Endodermal cell (in vitro differentiated cells): Measurements from ENCODE around the gene TMEM130. TPM values are rescaled to one million over a fixed set of nuclear protein-coding genes. Genes with fewer than 3 reads are reported as not detected.
A peak's percentile ranks its signal among the peaks of the same experiment; 100 is the strongest.

Experiments
- DNase-seq: peaks from one replicate; pipeline ENCODE4 v3.0.0-alpha.2; 2017
- H3K27ac ChIP-seq: 2 replicates; pipeline ENCODE4 v1.5.1; 2013; ENCODE audit warnings: mild to moderate bottlenecking, low read depth, low read length, moderate library complexity
- H3K27me3 ChIP-seq: 2 replicates; pipeline ENCODE4 v1.6.1; 2013; ENCODE audit warnings: mild to moderate bottlenecking, low read length, moderate library complexity; ENCODE audit not compliant: insufficient read depth, control insufficient read depth, poor library complexity, severe bottlenecking
- H3K36me3 ChIP-seq: 2 replicates; pipeline ENCODE4 v1.7.0; 2013; ENCODE audit warnings: mild to moderate bottlenecking, low read length, moderate library complexity; ENCODE audit not compliant: control insufficient read depth, insufficient read depth
- H3K4me1 ChIP-seq: one replicate; pipeline ENCODE4 v1.7.0; 2013; ENCODE audit warnings: low read length; ENCODE audit not compliant: control insufficient read depth, insufficient read depth
- H3K4me3 ChIP-seq: 2 replicates; pipeline ENCODE4 v1.5.1; 2013; ENCODE audit warnings: mild to moderate bottlenecking, low read length, moderate library complexity
- H3K9ac ChIP-seq: 2 replicates; pipeline ENCODE4 v1.6.1; 2013; ENCODE audit warnings: mild to moderate bottlenecking, low read length, moderate library complexity; ENCODE audit not compliant: poor library complexity, severe bottlenecking; ENCODE audit errors: extremely low read depth
- H3K9me3 ChIP-seq: 2 replicates; pipeline ENCODE4 v1.6.1; 2013; ENCODE audit warnings: mild to moderate bottlenecking, low read length, moderate library complexity; ENCODE audit not compliant: control insufficient read depth
- H3K27ac Mint-ChIP-seq: 2 replicates; pipeline ENCODE4 v1.8.0; 2020; ENCODE audit warnings: mixed read lengths
- H3K27me3 Mint-ChIP-seq: 2 replicates; pipeline ENCODE4 v1.8.0; 2021; ENCODE audit warnings: mild to moderate bottlenecking, mixed read lengths; ENCODE audit not compliant: insufficient read depth
- H3K36me3 Mint-ChIP-seq: 2 replicates; pipeline ENCODE4 v1.8.0; 2020; ENCODE audit warnings: low read depth, mixed read lengths
- H3K4me1 Mint-ChIP-seq: 2 replicates; pipeline ENCODE4 v1.8.0; 2020; ENCODE audit warnings: mixed read lengths
- H3K4me3 Mint-ChIP-seq: 2 replicates; pipeline ENCODE4 v1.8.0; 2020; ENCODE audit warnings: mild to moderate bottlenecking, moderate library complexity, mixed read lengths
- H3K9me3 Mint-ChIP-seq: 2 replicates; pipeline ENCODE4 v1.8.0; 2020; ENCODE audit warnings: mild to moderate bottlenecking, mixed read lengths
- CTCF ChIP-seq: fragments of 200-600 bp; sonication (generic); conservative IDR thresholded peaks from 2 replicates; pipeline ENCODE4 v1.5.0; 2021; ENCODE audit warnings: antibody characterized with exemption, mild to moderate bottlenecking
- WGBS, 2 experiments: methylation state at CpG; one replicate each; pipeline versions ENCODE4 v1.1.5 to v1.1.7; 2013; ENCODE audit warnings: missing lambda C conversion rate in 2 of 2, mixed read lengths in 1 of 2; ENCODE audit not compliant: insufficient coverage in 1 of 2, insufficient read length in 1 of 2; 5-methylcytosine and 5-hydroxymethylcytosine counted together
- total RNA-seq, 2 donors: library from RNA; stranded (reverse); fragmentation: NEBNext Ultra II Directional in 1 of 2; extraction: Animal tissue kit (Norgen Biotek cat#: 25700) in 1 of 2; gene quantifications; 2 replicates in 1 of 2; 3 replicates in 1 of 2; pipeline ENCODE4 v1.2.1, GENCODE V29; 2021

TMEM130 gene
- total RNA-seq, 2 donors from 2014 or later: 0.15 TPM; not detected in 1

GRCh38 chr7:98828368-98828767 lies 41.4 kb downstream of the TMEM130 start:
- Histone ChIP-seq H3K27ac (no peak overlapping the region), H3K9ac (no peak overlapping the region), H3K4me3 (no peak overlapping the region), H3K27me3 (no peaks in the 10 kb centered on the region), H3K36me3 (no peaks in the 10 kb centered on the region), H3K9me3 (no peaks in the 10 kb centered on the region), H3K4me1 (no peaks in the 10 kb centered on the region)
- no peak overlapping the region for H3K4me3 Mint-ChIP-seq
- no peak for TF ChIP-seq CTCF
- WGBS, 2 experiments: 92% methylated on average over 8 of the region's 8 CpGs
- H3K4me1 Mint-ChIP-seq: peaks cover 5% of the 10 kb centered on the region
- no peak overlapping the region for H3K27ac Mint-ChIP-seq
- no peaks in the 10 kb centered on the region for H3K36me3 Mint-ChIP-seq
- H3K27me3 Mint-ChIP-seq: peaks cover 2% of the 10 kb centered on the region
- H3K9me3 Mint-ChIP-seq: no peaks in the 10 kb centered on the region
- DNase-seq: no peak

DNA sequence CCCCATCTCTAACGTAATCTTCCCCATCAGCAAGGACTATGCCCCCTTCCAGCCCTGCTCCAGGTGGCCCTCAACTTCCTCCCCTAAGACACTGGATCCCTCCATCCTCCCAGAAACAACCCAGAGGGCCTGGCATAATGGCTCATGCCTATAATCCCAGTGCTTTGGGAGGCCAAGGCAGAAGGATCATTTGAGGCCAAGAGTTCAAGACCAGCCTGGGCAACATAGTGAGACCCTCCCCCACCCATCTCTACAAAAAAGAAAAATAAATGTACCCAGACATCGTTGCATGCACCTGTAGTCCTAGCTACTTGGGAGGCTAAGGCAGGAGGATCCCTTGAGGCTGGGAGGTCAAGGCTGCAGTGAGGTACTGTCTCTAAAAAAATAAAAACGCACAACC lies 42.6 kb downstream of the TMEM130 start:
- no peak overlapping the region for H3K4me3 ChIP-seq
- Mint-ChIP-seq H3K4me3 (no peak overlapping the region), H3K9me3 (no peaks in the 10 kb centered on the region), H3K27ac (no peak overlapping the region), H3K4me1 (peaks cover 8% of the 10 kb centered on the region), H3K36me3 (no peaks in the 10 kb centered on the region), H3K27me3 (peaks cover 2% of the 10 kb centered on the region)
- H3K9me3 ChIP-seq: no peaks in the 10 kb centered on the region
- TF ChIP-seq CTCF: no peak
- no peaks in the 10 kb centered on the region for H3K27me3 ChIP-seq
- no peak overlapping the region for H3K27ac ChIP-seq
- 74 to 96% methylated on average over 2 to 3 of the region's 3 CpGs for WGBS, 2 experiments
- H3K36me3 ChIP-seq: no peaks in the 10 kb centered on the region
- no peaks in the 10 kb centered on the region for H3K4me1 ChIP-seq
- no peak overlapping the region for H3K9ac ChIP-seq
- no peak for DNase-seq

DNA sequence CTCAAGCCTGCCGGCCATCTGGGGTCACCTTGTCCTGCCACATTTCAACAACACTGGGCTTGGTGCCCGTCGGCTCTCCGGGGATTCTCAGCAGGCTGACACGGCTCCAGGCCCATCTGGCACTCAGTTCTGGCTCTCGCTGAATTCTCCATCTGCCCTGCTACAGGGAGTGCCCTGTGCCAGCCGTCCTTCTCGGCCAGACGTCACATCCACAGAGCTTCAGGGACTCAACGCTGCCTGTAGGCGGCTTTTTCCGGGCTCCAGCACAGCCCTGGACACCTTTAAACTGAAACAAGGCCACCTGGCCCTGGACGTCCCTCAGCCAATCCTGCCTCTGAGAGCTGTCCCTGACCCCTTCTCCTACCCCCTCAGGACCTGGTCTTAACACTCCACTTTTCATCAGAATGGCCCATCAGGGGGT lies 43.0 kb downstream of the TMEM130 start:
- TF ChIP-seq CTCF: peak; percentile 36
- no peaks in the 10 kb centered on the region for H3K4me1 ChIP-seq
- H3K4me3 ChIP-seq: no peak overlapping the region
- H3K9ac ChIP-seq: no peak overlapping the region
- H3K36me3 ChIP-seq: no peaks in the 10 kb centered on the region
- Mint-ChIP-seq H3K36me3 (no peaks in the 10 kb centered on the region), H3K27me3 (peaks cover 2% of the 10 kb centered on the region), H3K27ac (no peak overlapping the region), H3K4me3 (no peak overlapping the region), H3K9me3 (no peaks in the 10 kb centered on the region), H3K4me1 (peaks cover 8% of the 10 kb centered on the region)
- H3K27ac ChIP-seq: no peak overlapping the region
- DNase-seq: peak; percentile 66
- H3K27me3 ChIP-seq: no peaks in the 10 kb centered on the region
- 61 to 65% methylated on average over 13 of the region's 13 CpGs for WGBS, 2 experiments
- H3K9me3 ChIP-seq: no peaks in the 10 kb centered on the region
